Choroid plexus epithelial cell (primary cell): Measurements from ENCODE around the gene TIAL1.

Source experiments
- DNase-seq: peaks from one replicate; pipeline ENCODE4 v3.0.0-alpha.2; 2010; ENCODE audit warnings: low read depth
- H3K4me3 ChIP-seq: 2 replicates; pipeline ENCODE4 v1.5.1; 2011; ENCODE audit warnings: low read depth, mild to moderate bottlenecking, control low read depth, low read length, moderate library complexity
- TF ChIP-seq, protein P1 (sequence below): conservative IDR thresholded peaks from 2 replicates; pipeline ENCODE4 v1.5.1; 2011; ENCODE audit warnings: low read depth, mild to moderate bottlenecking, control low read depth, inconsistent platforms, low read length, moderate library complexity

TIAL1 gene

DNA sequence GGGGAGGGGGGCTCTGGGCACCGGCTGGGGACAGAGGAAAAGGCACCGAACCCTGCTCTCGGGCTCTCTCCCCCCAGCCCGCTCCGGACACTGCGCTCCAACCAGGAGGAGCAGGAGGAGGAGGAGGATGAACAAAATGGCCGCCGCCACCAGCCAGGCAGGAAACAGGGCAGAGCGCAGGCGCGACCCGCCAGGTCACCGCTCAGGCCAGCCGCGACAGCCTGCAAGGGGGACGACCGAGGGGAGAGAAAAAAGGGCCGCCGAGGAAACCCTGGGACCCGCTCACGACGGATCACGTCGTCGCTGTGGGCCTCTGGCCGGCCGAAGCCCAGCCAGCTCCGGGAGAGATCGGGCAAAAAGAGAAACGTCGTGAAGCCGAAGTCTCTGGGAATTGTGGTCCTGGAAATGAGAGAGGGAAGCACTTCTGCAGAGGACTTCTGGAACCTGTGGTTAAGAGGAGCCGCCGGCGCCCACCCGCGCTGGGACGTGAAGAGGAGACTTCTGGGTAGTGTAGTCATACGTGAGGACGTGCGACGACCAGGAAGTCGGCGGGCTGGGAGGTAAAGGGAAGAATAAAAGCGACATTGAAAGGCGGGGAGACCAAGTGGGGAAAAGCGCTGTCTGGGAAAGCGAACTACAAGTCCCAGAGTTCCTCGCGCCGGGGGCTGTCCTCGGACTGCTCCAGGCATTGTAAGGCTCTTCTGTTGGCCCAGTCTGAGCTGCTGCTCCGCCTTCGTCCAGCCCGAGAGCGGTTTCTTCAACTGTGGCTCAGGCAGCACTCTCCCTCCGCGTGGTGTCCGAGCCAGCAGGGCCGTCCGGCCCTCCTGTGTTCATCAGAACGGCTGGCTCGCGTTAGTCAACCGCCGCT lies at the start of gene TIAL1:
TSS of gene TIAL1 (minus strand) at position 428 of the 868 bp plus-strand sequence. CDS start 499 bp downstream, outside the sequence.
- DNase-seq, result peak; percentile 100
- H3K4me3 ChIP-seq, result peak within 1 kb of the TSS; percentile 74
- TF ChIP-seq, protein P1, sequence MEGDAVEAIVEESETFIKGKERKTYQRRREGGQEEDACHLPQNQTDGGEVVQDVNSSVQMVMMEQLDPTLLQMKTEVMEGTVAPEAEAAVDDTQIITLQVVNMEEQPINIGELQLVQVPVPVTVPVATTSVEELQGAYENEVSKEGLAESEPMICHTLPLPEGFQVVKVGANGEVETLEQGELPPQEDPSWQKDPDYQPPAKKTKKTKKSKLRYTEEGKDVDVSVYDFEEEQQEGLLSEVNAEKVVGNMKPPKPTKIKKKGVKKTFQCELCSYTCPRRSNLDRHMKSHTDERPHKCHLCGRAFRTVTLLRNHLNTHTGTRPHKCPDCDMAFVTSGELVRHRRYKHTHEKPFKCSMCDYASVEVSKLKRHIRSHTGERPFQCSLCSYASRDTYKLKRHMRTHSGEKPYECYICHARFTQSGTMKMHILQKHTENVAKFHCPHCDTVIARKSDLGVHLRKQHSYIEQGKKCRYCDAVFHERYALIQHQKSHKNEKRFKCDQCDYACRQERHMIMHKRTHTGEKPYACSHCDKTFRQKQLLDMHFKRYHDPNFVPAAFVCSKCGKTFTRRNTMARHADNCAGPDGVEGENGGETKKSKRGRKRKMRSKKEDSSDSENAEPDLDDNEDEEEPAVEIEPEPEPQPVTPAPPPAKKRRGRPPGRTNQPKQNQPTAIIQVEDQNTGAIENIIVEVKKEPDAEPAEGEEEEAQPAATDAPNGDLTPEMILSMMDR, result no peak

- no peak overlapping the region for H3K4me3 ChIP-seq
- TF ChIP-seq, protein P1, result no peak
- DNase-seq, result no peak
Measured at GRCh38 chr10:119644994-119645393, 48.2 kb upstream of the TIAL1 start.

GRCh38 chr10:119644205-119644814 lies 47.5 kb upstream of the TIAL1 start:
- TF ChIP-seq, protein P1, result peak; percentile 17
- DNase-seq, result no peak

GRCh38 chr10:119643306-119644204 lies 46.8 kb upstream of the TIAL1 start:
- TF ChIP-seq, protein P1, result no peak
- no peak for DNase-seq
- H3K4me3 ChIP-seq, result no peak overlapping the region

More at GRCh38 chr10:119644205-119644814, 47.5 kb upstream of the TIAL1 start:
- H3K4me3 ChIP-seq, result no peak overlapping the region

DNA sequence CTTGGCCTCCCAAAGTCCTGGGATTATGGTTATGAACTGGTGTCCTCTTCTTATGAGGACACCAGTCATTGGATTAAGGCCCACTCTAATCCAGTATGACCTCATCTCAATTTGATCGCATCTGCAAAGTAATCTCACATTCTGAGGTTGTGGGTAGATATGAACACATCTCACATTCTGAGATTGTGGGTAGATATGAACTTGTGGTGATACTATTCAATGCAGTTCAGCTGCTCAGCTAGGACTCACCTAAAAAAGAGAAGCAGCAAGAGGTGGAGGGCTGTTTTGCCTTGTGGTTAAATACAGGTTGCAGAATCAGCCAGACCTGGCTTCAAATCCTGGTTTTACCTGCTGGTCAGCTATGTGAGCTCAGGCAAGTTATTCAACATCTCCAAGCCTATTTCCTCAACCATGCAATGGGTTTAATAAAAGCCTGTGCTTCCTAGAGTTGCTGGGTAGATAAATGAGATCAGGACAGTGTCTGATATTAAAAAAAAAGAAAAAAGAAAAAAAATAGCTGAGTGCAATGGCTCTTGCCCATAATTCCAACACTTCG lies 45.9 kb upstream of the TIAL1 start:
- TF ChIP-seq, protein P1, result no peak
- H3K4me3 ChIP-seq, result no peak overlapping the region
- DNase-seq, result no peak

- TF ChIP-seq, protein P1, result no peak
- no peak for DNase-seq
- no peak overlapping the region for H3K4me3 ChIP-seq
Measured at GRCh38 chr10:119640875-119641526, 44.2 kb upstream of the TIAL1 start.
